ENCODE measurements around the gene ARMCX4.

The ARMCX4 gene

DNA sequence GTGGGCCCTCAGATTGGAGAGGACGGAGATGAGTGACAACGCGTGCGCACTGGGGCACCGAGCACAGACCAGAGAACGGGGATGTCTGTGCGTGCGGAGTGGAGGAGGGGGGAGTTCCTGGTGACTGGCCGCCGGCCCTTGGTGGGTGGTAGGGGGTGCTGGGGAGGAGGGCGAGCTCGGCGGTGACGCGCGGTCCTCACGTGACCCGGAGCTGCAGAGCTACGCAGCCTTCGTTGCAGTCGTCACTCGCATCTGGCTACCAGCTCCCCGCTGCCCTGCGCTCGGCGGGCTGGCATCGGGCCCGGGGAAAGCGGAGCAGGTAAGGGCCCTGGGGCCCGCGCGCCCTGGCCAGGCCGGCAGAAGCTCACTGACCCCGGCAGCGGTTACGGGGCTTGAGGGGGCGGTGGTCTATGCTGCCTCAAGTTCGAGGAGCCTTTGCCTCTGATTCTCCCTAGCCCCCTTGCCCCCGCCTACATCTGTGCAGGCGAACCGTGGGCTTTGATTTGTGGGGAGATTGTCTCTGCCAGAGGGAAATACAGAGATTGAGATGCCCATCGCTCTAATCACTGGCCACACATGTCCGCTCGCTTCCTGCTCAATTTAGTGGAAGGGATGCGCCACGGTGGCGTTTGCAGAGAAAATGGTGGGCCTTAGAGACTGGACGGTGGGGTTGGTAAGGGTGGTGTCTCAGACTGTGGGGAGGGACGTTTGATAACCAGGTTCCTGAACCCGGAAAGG, at the start of gene ARMCX4:
ARMCX4 (plus strand) TSS at position 245 of the 738 bp plus-strand sequence. CDS start 3,134 bp downstream, outside the sequence.
- Histone ChIP-seq H3K9me3 (ENCODE audit: low read depth, low read length) (no peaks in the 10 kb centered on the region), H3K36me3 (ENCODE audit: insufficient read depth, low read length) (no peaks in the 10 kb centered on the region), H3K4me3 (0 out of 2 replicates have a peak within 1 kb of the TSS, but pooled peaks have one; percentile 38), H3K9ac (ENCODE audit: insufficient read length) (no peak within 1 kb of the TSS), H3K27ac (no peak within 1 kb of the TSS)
- DNase-seq (ENCODE audit: low read depth, low spot score), result no peak
- TF ChIP-seq EZH2 (IDR thresholded peaks at IDR 0.05), result no peak
- no peak for TF ChIP-seq FOXP2 (optimal IDR thresholded peaks at IDR 0.05; ENCODE audit: control extremely low read depth, extremely low read length, insufficient read depth)
- TF ChIP-seq POLR2AphosphoS5 (IDR thresholded peaks at IDR 0.05; ENCODE audit: borderline replicate concordance, low read depth, low read length), result no peak; the same call in 1 of the 2 replicates

DNA sequence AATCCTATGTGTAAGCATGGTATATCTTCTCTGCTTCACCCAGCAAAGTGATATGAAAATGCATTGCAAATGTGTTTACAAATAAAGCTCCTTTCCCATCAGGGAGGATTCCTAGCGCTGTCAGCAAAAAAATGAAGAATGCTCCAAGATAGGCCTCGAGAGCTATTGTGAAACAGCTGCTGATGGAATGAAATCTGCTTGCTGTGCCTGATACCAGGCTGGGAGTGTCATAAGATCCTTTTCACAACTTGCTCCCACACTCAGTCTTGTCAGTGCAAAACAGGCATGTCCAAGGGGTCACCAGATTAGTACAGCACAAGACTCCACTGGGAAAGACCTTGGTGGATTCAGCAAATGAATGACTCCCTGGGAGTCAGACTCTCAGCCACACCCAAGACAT, 43.2 kb upstream of the ARMCX4 start:
- DNase-seq (ENCODE audit: low read depth, low spot score), result no peak
- Histone ChIP-seq H3K4me3 (no peak overlapping the region), H3K27ac (no peak overlapping the region), H3K36me3 (ENCODE audit: insufficient read depth, low read length) (no peaks in the 10 kb centered on the region), H3K9me3 (ENCODE audit: low read depth, low read length) (no peaks in the 10 kb centered on the region), H3K9ac (ENCODE audit: insufficient read length) (no peak overlapping the region)
- TF ChIP-seq EZH2 (IDR thresholded peaks at IDR 0.05), result no peak
- TF ChIP-seq FOXP2 (optimal IDR thresholded peaks at IDR 0.05; ENCODE audit: control extremely low read depth, extremely low read length, insufficient read depth), result no peak
- no peak for TF ChIP-seq POLR2AphosphoS5 (IDR thresholded peaks at IDR 0.05; ENCODE audit: borderline replicate concordance, low read depth, low read length)

DNA sequence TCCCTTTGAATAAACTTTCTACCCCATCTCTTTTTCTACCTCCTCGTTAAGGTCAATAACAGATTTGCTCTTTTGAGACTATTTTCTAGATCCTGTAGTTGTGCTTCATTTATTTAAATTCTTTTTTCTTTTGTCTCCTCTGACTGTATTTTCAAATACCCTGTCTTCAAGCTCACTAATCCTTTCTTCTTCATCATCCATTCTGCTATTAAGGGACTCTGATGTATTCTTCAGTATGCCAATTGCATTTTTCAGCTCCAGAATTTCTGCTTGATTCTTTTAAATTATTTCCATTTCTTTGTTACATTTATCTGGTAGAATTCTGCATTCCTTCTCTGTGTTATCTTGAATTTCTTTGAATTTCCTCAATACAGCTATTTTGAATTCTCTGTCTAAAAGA, 36.0 kb upstream of the ARMCX4 start:
- Histone ChIP-seq H3K27ac (no peak overlapping the region), H3K9me3 (ENCODE audit: low read depth, low read length) (no peaks in the 10 kb centered on the region), H3K4me3 (no peak overlapping the region), H3K9ac (ENCODE audit: insufficient read length) (no peak overlapping the region), H3K36me3 (ENCODE audit: insufficient read depth, low read length) (no peaks in the 10 kb centered on the region)
- no peak for TF ChIP-seq EZH2 (IDR thresholded peaks at IDR 0.05)
- no peak for TF ChIP-seq FOXP2 (optimal IDR thresholded peaks at IDR 0.05; ENCODE audit: control extremely low read depth, extremely low read length, insufficient read depth)
- no peak for TF ChIP-seq POLR2AphosphoS5 (IDR thresholded peaks at IDR 0.05; ENCODE audit: borderline replicate concordance, low read depth, low read length)
- no peak for DNase-seq (ENCODE audit: low read depth, low spot score)

DNA sequence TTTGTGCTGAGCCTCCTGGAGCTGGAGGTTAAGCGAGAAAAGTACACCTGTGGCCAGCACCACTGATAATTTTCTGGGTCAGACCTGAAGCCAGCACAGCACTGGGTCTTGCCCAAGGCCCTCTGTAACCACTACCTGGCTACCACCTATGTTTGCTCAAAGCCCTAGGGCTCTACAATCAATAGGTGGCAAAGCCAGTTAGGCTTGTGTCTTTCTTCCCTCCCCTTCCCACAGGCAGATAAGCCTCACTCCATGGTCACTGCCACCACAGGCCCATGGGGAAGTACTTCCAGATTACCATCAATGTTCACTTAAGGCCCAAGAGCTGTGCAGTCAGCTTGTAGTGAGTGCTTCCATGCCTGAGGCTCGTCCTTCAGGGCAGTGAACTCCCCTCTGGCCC, 35.2 kb upstream of the ARMCX4 start:
- no peaks in the 10 kb centered on the region for H3K36me3 ChIP-seq (ENCODE audit: insufficient read depth, low read length)
- no peaks in the 10 kb centered on the region for H3K9me3 ChIP-seq (ENCODE audit: low read depth, low read length)
- H3K9ac ChIP-seq (ENCODE audit: insufficient read length), result no peak overlapping the region
- no peak overlapping the region for H3K4me3 ChIP-seq
- DNase-seq (ENCODE audit: low read depth, low spot score), result no peak
- H3K27ac ChIP-seq, result no peak overlapping the region
- no peak for TF ChIP-seq POLR2AphosphoS5 (IDR thresholded peaks at IDR 0.05; ENCODE audit: borderline replicate concordance, low read depth, low read length)
- TF ChIP-seq EZH2 (IDR thresholded peaks at IDR 0.05), result no peak
- no peak for TF ChIP-seq FOXP2 (optimal IDR thresholded peaks at IDR 0.05; ENCODE audit: control extremely low read depth, extremely low read length, insufficient read depth)

DNA sequence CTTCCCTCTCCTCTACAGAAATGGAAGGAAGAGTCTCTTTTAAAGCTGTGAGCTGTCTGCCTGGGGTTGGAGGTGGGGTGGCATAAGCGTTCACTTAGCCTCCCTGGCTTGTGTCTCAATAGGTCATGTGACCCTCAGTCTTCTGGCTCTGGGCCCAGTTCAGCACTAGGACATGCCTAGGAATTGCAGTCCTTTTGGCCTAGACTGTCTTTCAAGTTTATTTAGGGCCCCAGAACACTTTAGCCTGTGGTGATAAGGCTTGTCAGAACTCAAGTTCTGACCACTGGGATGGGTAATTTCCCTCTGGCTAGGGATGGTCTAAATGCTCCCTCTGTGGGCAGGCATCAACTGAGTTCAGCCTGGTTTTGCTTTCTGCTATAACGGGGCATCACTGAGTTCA, 34.3 kb upstream of the ARMCX4 start:
- no peak overlapping the region for H3K9ac ChIP-seq (ENCODE audit: insufficient read length)
- H3K9me3 ChIP-seq (ENCODE audit: low read depth, low read length), result no peaks in the 10 kb centered on the region
- no peak for DNase-seq (ENCODE audit: low read depth, low spot score)
- no peak for TF ChIP-seq FOXP2 (optimal IDR thresholded peaks at IDR 0.05; ENCODE audit: control extremely low read depth, extremely low read length, insufficient read depth)
- no peak for TF ChIP-seq POLR2AphosphoS5 (IDR thresholded peaks at IDR 0.05; ENCODE audit: borderline replicate concordance, low read depth, low read length)
- no peak for TF ChIP-seq EZH2 (IDR thresholded peaks at IDR 0.05)
- H3K27ac ChIP-seq, result no peak overlapping the region
- H3K4me3 ChIP-seq, result no peak overlapping the region
- no peaks in the 10 kb centered on the region for H3K36me3 ChIP-seq (ENCODE audit: insufficient read depth, low read length)

DNA sequence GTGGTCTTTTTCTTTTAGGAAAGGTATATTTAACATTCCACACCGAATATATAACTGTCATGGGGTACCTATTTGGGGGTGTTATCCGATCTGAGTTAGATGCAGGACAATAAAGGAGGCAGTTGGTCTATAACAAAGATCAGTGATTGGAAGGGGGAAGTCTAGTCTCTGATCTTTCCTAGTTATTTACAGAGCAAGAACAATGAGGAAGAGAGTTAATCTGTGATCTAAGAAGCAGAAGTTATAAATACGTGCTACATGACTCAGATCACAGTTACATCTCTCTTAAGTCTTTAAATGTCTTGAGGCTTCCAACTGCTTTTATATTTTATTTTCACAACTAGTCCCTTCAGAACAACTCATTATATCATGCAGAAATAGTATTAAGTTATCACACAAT, 33.2 kb upstream of the ARMCX4 start:
- no peak for DNase-seq (ENCODE audit: low read depth, low spot score)
- TF ChIP-seq FOXP2 (optimal IDR thresholded peaks at IDR 0.05; ENCODE audit: control extremely low read depth, extremely low read length, insufficient read depth) (no peak), POLR2AphosphoS5 (IDR thresholded peaks at IDR 0.05; ENCODE audit: borderline replicate concordance, low read depth, low read length) (no peak), EZH2 (IDR thresholded peaks at IDR 0.05) (no peak)
- Histone ChIP-seq H3K27ac (no peak overlapping the region), H3K4me3 (no peak overlapping the region), H3K9ac (ENCODE audit: insufficient read length) (no peak overlapping the region), H3K9me3 (ENCODE audit: low read depth, low read length) (no peaks in the 10 kb centered on the region), H3K36me3 (ENCODE audit: insufficient read depth, low read length) (no peaks in the 10 kb centered on the region)

DNA sequence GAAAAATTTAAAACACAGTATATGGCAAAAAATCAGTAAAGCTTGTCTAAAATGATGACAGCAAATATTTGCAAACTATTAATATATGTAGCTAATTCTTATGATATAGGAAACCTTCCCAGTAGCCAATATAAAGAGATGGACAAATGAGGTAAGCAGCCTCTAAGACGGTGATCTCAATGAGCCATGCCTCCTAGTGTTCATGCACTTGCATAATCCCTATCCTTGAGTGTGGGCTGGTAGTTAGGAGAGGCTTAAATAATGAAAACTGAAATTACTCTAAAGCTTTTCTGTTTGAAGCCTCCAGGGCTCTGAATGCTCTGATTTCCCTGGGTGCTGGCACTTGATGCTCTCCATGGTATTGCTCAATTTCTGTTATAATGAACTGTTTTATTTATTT, 24.6 kb upstream of the ARMCX4 start:
- Histone ChIP-seq H3K9me3 (ENCODE audit: low read depth, low read length) (no peaks in the 10 kb centered on the region), H3K4me3 (no peak overlapping the region), H3K27ac (no peak overlapping the region), H3K9ac (ENCODE audit: insufficient read length) (no peak overlapping the region), H3K36me3 (ENCODE audit: insufficient read depth, low read length) (no peaks in the 10 kb centered on the region)
- no peak for TF ChIP-seq EZH2 (IDR thresholded peaks at IDR 0.05)
- no peak for TF ChIP-seq POLR2AphosphoS5 (IDR thresholded peaks at IDR 0.05; ENCODE audit: borderline replicate concordance, low read depth, low read length)
- no peak for TF ChIP-seq FOXP2 (optimal IDR thresholded peaks at IDR 0.05; ENCODE audit: control extremely low read depth, extremely low read length, insufficient read depth)
- DNase-seq (ENCODE audit: low read depth, low spot score), result no peak

DNA sequence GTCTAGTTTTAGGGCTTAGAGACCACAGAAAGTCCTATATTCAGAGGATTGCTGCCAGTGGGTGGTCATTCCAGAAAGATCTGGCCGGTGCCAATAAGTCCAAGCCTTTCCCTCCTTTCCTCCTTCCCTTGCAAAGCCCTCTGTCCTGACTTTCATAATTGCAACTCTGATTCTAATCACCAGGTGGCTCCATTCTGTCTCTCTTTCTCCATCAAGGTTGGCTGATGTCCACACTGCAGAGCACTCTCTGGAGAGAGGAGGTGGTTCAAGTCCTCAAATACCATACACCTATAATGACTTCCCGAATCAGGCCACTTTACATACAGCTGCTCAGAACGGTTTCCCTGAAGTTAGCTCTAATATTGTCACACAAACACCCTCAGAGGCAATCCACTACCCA, 22.4 kb upstream of the ARMCX4 start:
- H3K27ac ChIP-seq, result no peak overlapping the region
- no peak for DNase-seq (ENCODE audit: low read depth, low spot score)
- no peak for TF ChIP-seq FOXP2 (optimal IDR thresholded peaks at IDR 0.05; ENCODE audit: control extremely low read depth, extremely low read length, insufficient read depth)
- no peak for TF ChIP-seq EZH2 (IDR thresholded peaks at IDR 0.05)
- no peak for TF ChIP-seq POLR2AphosphoS5 (IDR thresholded peaks at IDR 0.05; ENCODE audit: borderline replicate concordance, low read depth, low read length)
- no peaks in the 10 kb centered on the region for H3K36me3 ChIP-seq (ENCODE audit: insufficient read depth, low read length)
- H3K4me3 ChIP-seq, result no peak overlapping the region
- no peak overlapping the region for H3K9ac ChIP-seq (ENCODE audit: insufficient read length)
- no peaks in the 10 kb centered on the region for H3K9me3 ChIP-seq (ENCODE audit: low read depth, low read length)
